ENCODE measurements around the gene SRPX2.

Gene SRPX2

GRCh38 chrX:100649550-100650356, 5.8 kb downstream of the SRPX2 start:
- peak in 4 of 58 donors; percentile 0 to 4 (median 2) for DNase-seq

DNA sequence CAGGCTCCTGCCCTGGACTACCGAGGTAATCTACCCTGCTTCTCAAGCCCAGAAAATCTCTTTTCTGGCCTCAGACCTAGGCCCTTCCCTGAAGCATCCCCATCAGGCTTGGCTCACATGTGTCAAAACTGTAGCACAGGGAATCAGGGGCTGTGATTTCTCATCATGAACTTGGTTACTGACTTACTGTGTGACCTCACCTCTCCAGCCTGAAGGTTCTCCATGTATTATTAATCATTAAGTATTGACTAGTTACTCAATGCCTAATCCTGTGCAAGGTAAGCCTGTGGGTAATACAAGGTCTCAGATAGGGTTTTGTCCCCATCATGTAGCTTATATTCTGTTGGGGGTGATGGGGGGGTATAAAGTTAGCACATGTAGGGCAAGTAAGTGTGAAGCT, 6.8 kb downstream of the SRPX2 start:
- no peak for DNase-seq

DNA sequence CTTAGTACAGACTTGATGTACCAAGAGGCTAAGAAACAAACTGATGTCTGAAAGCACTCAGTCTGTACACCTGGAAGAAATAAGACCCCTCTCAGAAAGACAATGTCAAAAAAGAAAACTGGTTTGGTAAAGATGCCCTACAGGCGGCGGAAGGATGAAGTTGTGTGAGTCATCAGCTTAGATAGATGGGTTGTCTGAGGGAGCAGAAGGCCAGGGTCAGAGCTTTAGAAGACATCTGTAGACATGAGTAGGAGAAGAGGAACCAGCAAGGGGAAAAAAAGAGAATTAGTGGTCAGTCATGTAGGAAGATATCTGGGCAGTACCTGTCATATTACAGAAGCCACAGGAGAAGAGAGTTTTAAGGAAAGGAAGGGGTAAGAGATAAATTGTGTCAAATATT, 8.3 kb downstream of the SRPX2 start:
- DNase-seq: no peak

DNA sequence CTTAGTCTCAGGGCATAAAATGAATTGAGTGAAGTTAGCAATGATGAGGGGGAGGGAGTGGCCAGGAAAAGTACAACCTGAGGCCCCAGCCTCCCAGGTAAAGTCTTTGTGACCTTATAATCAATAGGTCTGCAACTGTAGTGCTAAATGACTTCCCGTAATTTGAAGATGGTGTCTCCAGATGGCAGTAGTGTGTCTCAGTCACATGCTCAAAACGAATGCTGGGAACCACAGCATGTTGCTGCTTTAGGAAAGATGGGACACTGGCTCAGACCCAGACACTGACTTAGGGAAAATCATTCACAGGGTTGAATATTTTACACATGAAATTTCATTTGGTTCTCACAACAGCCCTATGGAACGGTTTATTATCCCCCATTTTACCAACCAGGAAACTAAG, 10.3 kb downstream of the SRPX2 start:
- DNase-seq: no peak

- DNase-seq: no peak
Measured at GRCh38 chrX:100658941-100659381, 15.0 kb downstream of the SRPX2 start.

- peak in 1 of 58 donors; percentile 0 for DNase-seq
Measured at GRCh38 chrX:100659431-100660137, 15.6 kb downstream of the SRPX2 start.

- no peak for DNase-seq
Measured at GRCh38 chrX:100662170-100662569, 18.2 kb downstream of the SRPX2 start.

- DNase-seq: no peak
Measured at GRCh38 chrX:100662796-100663195, 18.8 kb downstream of the SRPX2 start.

- DNase-seq: no peak
Measured at GRCh38 chrX:100663642-100664041, 19.6 kb downstream of the SRPX2 start.

DNA sequence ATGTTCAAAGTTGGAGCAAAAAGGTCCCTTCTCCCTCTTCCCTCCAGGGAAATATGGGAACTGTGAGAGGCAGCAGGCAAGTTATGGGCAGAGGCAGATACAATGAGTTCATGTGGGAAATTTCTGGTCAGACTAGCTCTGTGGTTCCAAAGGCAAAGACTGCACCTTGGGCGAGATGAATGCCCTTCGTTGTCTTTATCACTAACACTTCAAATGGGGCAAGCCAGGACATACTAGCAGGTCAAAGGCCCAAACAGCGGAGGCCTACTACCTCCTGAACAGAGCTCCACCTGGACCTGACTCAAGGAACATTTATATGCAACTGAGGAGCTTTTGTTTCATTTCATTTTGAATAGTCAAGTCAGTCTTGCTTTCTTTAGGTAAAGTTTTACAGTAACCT, 29.0 kb downstream of the SRPX2 start:
- no peak for DNase-seq

GRCh38 chrX:100673397-100673953, 29.5 kb downstream of the SRPX2 start:
- DNase-seq: no peak

- no peak for DNase-seq
Measured at GRCh38 chrX:100674705-100675104, 30.7 kb downstream of the SRPX2 start.

GRCh38 chrX:100677611-100678181, 33.7 kb downstream of the SRPX2 start:
- DNase-seq: peak in 1 of 58 donors; percentile 0

DNA sequence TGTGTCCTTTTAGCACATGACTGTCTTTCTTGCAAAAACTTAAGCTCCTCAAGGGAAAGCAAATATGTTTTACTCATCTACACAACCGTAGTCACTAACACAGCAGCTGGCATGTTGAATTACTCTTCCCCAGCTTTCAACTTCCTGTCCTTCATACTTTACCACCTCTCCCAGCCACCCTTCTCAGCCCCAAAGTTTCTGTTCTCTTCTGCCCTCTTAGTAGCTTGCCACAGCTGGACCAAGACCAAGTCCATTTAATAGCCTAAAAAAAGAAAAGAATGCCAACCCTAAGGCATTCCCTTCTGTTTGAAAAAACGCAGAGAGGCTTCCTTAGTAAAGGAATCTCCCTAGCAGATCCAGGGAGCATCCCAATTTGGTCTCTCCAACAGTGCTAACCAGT, 36.8 kb downstream of the SRPX2 start:
- DNase-seq: no peak

DNA sequence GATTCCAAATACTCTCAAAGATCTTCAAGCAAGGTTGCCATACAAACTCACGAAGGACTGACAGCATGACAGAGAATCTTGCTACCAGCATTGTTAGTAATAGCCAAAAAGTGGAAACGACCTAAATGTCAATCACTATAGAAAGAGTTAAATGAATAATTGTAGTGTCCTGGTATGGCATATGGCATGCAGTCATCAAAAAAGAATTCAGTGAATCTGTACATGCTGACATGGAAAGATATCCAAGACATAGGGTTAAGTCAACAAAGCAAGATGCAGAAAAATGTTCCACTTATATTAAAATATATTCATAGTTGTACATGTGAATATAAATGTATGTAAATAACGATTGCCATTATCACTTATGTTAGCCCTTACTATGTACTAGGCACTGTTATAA, 37.6 kb downstream of the SRPX2 start:
- no peak for DNase-seq

DNA sequence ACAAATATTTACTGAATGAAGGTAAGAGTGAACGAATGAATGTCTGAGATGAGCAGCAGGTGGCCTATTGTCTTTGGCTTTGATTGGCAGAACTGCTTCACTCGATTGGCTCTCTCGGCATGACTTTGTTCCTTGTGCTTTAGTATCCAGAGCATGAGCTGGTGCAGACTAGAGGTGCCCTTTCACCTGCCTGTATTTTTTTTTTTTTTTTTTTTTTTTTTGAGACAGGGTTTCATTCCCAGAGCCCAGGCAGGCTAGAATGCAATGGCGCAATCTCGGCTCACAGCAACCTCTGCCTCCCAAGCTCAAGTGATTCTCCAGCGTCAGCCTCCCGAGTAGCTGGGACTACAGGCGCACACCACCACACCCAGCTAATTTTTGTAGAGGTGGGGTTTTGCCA, 38.9 kb downstream of the SRPX2 start:
- DNase-seq: no peak

DNA sequence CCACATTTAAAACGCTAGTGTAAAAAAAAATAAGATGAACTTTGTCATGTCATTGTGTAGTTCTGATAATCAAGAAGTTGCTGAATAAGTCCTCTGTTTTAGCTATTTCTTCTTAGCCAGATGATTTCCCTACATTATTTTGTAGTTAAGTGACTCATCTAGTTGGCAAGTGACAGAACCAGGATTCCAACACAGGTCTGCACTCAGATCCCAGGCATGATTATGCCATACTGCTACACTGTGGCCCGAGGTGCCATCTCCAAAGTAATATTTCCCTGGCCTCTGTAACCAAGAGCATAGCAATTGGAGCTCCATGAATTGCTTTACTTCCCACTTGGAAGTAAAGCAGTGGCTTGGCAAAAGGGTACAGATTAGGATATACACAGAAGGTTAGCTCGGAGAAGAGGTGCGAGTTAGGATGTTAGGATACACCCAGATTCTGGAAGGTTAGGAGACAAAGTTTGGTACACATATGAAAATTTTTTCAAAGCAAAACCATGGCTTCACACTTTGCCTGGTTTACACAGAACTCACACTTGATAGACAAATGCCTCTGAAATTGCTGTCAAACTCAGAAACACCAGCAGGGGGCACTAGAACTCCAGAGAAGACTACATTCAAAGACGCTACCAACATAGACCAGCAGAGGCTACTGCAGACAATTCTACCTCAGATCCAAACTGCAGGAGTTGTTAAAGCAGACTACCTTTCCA, 41.4 kb downstream of the SRPX2 start:
- peak in 53 of 58 donors; percentile 0 to 75 (median 24) for DNase-seq

DNA sequence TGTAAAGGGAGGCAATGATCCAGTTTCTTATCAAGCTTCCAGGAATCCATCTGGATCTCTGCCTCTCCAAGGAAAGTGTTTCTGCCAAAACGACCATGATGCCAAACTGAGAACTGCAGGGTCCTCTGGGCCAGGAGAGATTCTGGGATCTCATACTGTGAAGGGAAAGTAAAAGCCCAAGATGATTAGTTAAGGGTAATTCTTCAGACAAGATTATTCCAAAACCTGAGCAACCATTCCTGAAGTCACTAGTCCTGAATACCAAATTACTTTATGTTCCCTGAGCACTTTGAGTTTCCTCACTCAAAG, 42.0 kb downstream of the SRPX2 start:
- no peak for DNase-seq

GRCh38 chrX:100687128-100687527, 43.1 kb downstream of the SRPX2 start:
- no peak for DNase-seq

DNA sequence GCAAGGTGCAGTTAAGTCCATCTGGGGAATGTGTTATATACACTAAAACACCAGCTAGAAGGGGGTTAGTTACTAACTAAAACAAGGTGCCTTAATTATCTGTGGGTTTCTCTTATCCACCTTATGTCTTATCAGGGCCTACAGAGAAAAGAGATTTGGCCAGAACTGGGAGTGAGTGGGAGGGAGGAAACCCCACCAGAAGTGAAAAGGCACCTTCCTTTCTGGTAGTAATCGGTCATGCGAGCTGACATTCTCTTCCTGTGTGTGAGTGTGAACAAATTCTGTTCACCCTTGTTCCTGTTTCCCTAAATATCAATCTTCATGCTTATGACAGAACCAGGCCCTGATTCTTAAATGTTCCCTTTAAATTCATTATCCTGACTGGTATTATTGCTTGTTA, 43.5 kb downstream of the SRPX2 start:
- DNase-seq: no peak

DNA sequence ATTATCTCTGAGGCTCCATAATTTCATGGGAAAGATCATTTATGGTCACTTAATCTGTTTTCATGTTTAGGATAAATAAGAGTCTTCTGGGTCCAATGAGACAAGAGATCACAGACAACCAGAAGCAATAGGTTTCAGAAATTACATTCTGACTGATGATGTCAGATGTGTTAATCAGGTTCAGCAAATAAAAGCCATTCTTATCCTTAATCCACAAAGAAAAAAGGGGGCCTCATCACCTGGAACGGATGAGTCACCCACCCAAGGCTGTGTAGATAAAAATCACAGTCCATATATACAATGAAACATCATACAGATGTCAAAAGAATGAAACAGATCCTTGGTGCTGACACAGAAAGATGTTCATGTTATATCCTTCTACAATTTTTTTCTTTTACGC, 51.3 kb downstream of the SRPX2 start:
- DNase-seq: no peak

DNA sequence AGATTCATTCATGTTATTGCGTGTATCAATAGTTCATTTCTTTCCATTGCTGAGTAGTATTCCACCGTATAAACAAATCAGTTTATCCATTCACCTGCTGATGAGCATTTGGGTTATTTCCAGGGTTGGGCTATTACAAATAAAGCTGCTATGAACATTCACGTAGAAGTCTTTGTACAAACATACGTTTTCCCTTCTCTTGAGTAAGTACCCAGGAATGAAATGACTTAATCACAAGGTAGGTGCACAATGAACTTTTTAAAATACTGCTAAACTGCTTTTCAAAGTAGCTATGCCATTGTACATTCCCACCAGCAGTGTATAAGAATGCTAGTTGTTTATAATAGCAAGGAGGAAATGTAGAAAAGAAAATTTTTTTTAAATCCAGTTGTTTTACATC, 52.0 kb downstream of the SRPX2 start:
- DNase-seq: no peak

Data from anterior cingulate cortex (tissue), 58 donors.